ENCODE results near the gene ST13. TPM values are rescaled to one million over a fixed set of nuclear protein-coding genes. Genes with fewer than 3 reads are reported as not detected.

Gene ST13
- polyA plus RNA-seq, 1 donor from 2014 or later: 195 TPM

DNA sequence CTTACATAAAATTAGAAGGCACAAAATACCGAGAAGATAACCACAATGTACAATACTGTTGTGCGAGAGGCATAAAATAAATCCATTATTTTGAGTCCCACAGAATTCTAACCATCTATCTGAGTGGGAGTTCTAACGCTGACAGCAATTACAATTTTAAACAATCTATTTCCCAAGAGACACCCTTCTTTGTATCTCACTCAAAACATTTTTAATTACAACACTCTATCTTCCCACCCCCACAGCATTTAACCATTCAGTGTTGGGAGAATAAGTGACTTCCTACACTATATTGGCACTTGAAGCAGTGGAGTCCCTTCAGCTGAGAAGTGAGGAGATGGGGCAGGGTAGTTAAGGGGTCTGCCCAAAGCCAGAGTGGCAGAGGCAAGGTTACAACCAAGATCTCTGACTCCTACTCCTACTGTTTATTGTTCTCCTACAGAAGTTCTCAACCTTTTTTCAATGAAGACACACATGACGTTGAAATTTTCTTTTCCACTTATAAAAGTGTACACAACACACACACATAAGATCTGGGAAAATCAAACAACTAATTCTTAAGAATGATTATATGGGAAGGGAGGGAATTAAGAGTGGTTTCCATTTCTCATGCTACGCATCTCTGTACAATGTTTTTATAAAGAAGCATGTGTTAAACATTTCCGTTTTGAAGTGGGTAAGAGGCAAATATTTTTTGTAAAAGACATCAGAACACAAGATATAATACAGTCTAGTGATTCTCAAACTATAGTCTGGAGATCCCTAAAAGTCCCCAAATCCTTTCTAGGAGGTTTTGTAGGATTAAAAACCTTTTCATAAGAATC lies 48.2 kb downstream of the ST13 start:
- Histone ChIP-seq H3K27me3 (ENCODE audit: insufficient read depth, low read depth, low read length) (no peaks in the 10 kb centered on the region), H3K9me3 (ENCODE audit: low read length) (no peaks in the 10 kb centered on the region), H3K36me3 (ENCODE audit: insufficient read depth, low read length) (no peaks in the 10 kb centered on the region), H3F3A (ENCODE audit: insufficient read depth, low read length, poor library complexity, severe bottlenecking) (no peaks in the 10 kb centered on the region), H2AFZ (ENCODE audit: low read depth, low read length) (no peak overlapping the region), H3K9me2 (ENCODE audit: insufficient read depth, low read length) (no peaks in the 10 kb centered on the region), H3K27ac (ENCODE audit: low read length) (no peak overlapping the region), H3K79me2 (replicated peaks; ENCODE audit: insufficient read depth, low read length) (peaks cover 4% of the 10 kb centered on the region), H4K20me1 (ENCODE audit: insufficient read depth) (no peaks in the 10 kb centered on the region), H3K4me3 (ENCODE audit: low read length) (no peak overlapping the region), H3K4me2 (ENCODE audit: low read length) (no peak overlapping the region), H3K9ac (ENCODE audit: low read length) (no peak overlapping the region)
- TF ChIP-seq TAF1 (IDR thresholded peaks at IDR 0.05; ENCODE audit: low read depth) (no peak), RAD21 (conservative IDR thresholded peaks at IDR 0.05) (no peak), EZH2 (IDR thresholded peaks at IDR 0.05; ENCODE audit: borderline replicate concordance, insufficient read depth, low read length, poor library complexity, severe bottlenecking) (no peak), POLR2AphosphoS5 (IDR thresholded peaks at IDR 0.05) (no peak), SMC3 (conservative IDR thresholded peaks at IDR 0.05; ENCODE audit: poor library complexity) (no peak), MXI1 (conservative IDR thresholded peaks at IDR 0.05; ENCODE audit: poor library complexity, severe bottlenecking) (no peak), EP300 (conservative IDR thresholded peaks at IDR 0.05; ENCODE audit: poor library complexity, severe bottlenecking) (no peak)
- TF ChIP-seq, protein P1, sequence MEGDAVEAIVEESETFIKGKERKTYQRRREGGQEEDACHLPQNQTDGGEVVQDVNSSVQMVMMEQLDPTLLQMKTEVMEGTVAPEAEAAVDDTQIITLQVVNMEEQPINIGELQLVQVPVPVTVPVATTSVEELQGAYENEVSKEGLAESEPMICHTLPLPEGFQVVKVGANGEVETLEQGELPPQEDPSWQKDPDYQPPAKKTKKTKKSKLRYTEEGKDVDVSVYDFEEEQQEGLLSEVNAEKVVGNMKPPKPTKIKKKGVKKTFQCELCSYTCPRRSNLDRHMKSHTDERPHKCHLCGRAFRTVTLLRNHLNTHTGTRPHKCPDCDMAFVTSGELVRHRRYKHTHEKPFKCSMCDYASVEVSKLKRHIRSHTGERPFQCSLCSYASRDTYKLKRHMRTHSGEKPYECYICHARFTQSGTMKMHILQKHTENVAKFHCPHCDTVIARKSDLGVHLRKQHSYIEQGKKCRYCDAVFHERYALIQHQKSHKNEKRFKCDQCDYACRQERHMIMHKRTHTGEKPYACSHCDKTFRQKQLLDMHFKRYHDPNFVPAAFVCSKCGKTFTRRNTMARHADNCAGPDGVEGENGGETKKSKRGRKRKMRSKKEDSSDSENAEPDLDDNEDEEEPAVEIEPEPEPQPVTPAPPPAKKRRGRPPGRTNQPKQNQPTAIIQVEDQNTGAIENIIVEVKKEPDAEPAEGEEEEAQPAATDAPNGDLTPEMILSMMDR (IDR thresholded peaks at IDR 0.05; ENCODE audit: poor library complexity, severe bottlenecking): no peak
- TF ChIP-seq, protein P2, sequence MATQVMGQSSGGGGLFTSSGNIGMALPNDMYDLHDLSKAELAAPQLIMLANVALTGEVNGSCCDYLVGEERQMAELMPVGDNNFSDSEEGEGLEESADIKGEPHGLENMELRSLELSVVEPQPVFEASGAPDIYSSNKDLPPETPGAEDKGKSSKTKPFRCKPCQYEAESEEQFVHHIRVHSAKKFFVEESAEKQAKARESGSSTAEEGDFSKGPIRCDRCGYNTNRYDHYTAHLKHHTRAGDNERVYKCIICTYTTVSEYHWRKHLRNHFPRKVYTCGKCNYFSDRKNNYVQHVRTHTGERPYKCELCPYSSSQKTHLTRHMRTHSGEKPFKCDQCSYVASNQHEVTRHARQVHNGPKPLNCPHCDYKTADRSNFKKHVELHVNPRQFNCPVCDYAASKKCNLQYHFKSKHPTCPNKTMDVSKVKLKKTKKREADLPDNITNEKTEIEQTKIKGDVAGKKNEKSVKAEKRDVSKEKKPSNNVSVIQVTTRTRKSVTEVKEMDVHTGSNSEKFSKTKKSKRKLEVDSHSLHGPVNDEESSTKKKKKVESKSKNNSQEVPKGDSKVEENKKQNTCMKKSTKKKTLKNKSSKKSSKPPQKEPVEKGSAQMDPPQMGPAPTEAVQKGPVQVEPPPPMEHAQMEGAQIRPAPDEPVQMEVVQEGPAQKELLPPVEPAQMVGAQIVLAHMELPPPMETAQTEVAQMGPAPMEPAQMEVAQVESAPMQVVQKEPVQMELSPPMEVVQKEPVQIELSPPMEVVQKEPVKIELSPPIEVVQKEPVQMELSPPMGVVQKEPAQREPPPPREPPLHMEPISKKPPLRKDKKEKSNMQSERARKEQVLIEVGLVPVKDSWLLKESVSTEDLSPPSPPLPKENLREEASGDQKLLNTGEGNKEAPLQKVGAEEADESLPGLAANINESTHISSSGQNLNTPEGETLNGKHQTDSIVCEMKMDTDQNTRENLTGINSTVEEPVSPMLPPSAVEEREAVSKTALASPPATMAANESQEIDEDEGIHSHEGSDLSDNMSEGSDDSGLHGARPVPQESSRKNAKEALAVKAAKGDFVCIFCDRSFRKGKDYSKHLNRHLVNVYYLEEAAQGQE (IDR thresholded peaks at IDR 0.05; ENCODE audit: borderline replicate concordance): no peak

DNA sequence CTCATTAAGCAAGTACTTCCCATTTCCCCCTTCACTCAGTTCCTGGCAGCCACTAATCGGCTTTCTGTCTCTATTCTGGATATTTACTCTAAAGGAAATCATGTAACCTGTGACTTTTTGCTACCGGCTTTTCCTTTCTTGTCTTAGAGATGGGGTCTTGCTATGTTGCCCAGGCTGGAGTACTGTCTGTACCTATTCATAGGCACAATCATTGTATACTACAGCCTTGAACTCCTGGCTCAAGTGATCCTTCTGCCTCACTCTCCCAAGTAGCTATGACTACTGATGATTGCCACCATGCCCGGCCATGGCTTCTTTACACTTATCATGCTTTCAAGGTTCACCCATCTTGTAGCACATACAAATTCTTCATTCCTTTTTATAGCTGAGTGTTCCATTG lies 49.7 kb downstream of the ST13 start:
- Histone ChIP-seq H2AFZ (ENCODE audit: low read depth, low read length) (no peak overlapping the region), H3K27me3 (ENCODE audit: insufficient read depth, low read depth, low read length) (no peaks in the 10 kb centered on the region), H3K9me3 (ENCODE audit: low read length) (no peaks in the 10 kb centered on the region), H3K27ac (ENCODE audit: low read length) (no peak overlapping the region), H3K9ac (ENCODE audit: low read length) (no peak overlapping the region), H3K36me3 (ENCODE audit: insufficient read depth, low read length) (no peaks in the 10 kb centered on the region), H3K79me2 (replicated peaks; ENCODE audit: insufficient read depth, low read length) (peaks cover 4% of the 10 kb centered on the region), H3K4me3 (ENCODE audit: low read length) (no peak overlapping the region), H4K20me1 (ENCODE audit: insufficient read depth) (no peaks in the 10 kb centered on the region), H3K4me2 (ENCODE audit: low read length) (no peak overlapping the region), H3F3A (ENCODE audit: insufficient read depth, low read length, poor library complexity, severe bottlenecking) (no peaks in the 10 kb centered on the region), H3K9me2 (ENCODE audit: insufficient read depth, low read length) (no peaks in the 10 kb centered on the region)
- TF ChIP-seq, protein P2 (IDR thresholded peaks at IDR 0.05; ENCODE audit: borderline replicate concordance): no peak

Measured in neural cell (in vitro differentiated cells).